HepG2 (cell line): Measurements from ENCODE around the gene TAF6. TPM values are rescaled to one million over a fixed set of nuclear protein-coding genes. Genes with fewer than 3 reads are reported as not detected.
A peak's percentile ranks its signal among the peaks of the same experiment; 100 is the strongest.

Source experiments
- CEBPB ChIP-seq: IDR thresholded peaks from 2 replicates; pipeline ENCODE4 v1.6.1; 2011; ENCODE audit warnings: low read depth, low read length, improper control_type of control experiment, borderline replicate concordance
- EP300 ChIP-seq, 3 experiments: sonication (generic) in 1 of 3; formaldehyde crosslinking in 1 of 3; IDR thresholded peaks; 2 replicates each; pipeline versions ENCODE4 v1.5.1 to v1.6.1; 2011 to 2020; ENCODE audit warnings: low read depth in 2 of 3, low read length in 2 of 3, borderline replicate concordance in 1 of 3, improper control_type of control experiment in 1 of 3, mild to moderate bottlenecking in 1 of 3, missing genetic modification reagents in 1 of 3, moderate library complexity in 1 of 3
- FLYWCH1 ChIP-seq: sonication (generic); formaldehyde crosslinking; IDR thresholded peaks from 2 replicates; pipeline ENCODE4 v1.8.1; 2023; ENCODE audit warnings: mild to moderate bottlenecking, missing genetic modification reagents
- FOSL2 ChIP-seq: sonication (generic); formaldehyde crosslinking; IDR thresholded peaks from 2 replicates; pipeline ENCODE4 v1.4.0; 2020; ENCODE audit warnings: missing genetic modification reagents
- FOXA1 ChIP-seq, 2 experiments: fragments of 450-650 bp in 1 of 2; sonication (generic) in 1 of 2; formaldehyde crosslinking in 1 of 2; IDR thresholded peaks; 2 replicates each; pipeline versions ENCODE4 v1.4.0 to v1.6.1; 2016 to 2020; ENCODE audit warnings: missing genetic modification reagents in 1 of 2
- HNF4A ChIP-seq: sonication (generic); formaldehyde crosslinking; IDR thresholded peaks from 2 replicates; pipeline ENCODE4 v1.4.0; 2020; ENCODE audit warnings: missing genetic modification reagents
- MTA1 ChIP-seq: sonication (generic); formaldehyde crosslinking; IDR thresholded peaks from 2 replicates; pipeline ENCODE4 v1.4.0; 2020; ENCODE audit warnings: missing genetic modification reagents, mild to moderate bottlenecking, borderline replicate concordance
- POLR2A ChIP-seq, 2 experiments: IDR thresholded peaks; 2 replicates each; pipeline ENCODE4 v1.6.1; 2011; ENCODE audit warnings: low read depth in 2 of 2, low read length in 2 of 2, mild to moderate bottlenecking in 1 of 2, moderate library complexity in 1 of 2; ENCODE audit not compliant: insufficient read depth in 1 of 2
- PRDM10 ChIP-seq: sonication (generic); formaldehyde crosslinking; IDR thresholded peaks from 2 replicates; pipeline ENCODE4 v1.4.0; 2020; ENCODE audit warnings: low read depth, missing genetic modification reagents
- PTBP1 ChIP-seq: fragments of 200-400 bp; formaldehyde crosslinking; IDR thresholded peaks from 2 replicates; pipeline ENCODE4 v1.6.1; 2018; ENCODE audit warnings: low read length, low read depth; ENCODE audit not compliant: poor library complexity, severe bottlenecking
- RFXAP ChIP-seq: sonication (generic); formaldehyde crosslinking; IDR thresholded peaks from 2 replicates; pipeline ENCODE4 v1.4.0; 2020; ENCODE audit warnings: missing genetic modification reagents, borderline replicate concordance
- SOX13 ChIP-seq, 3 experiments: fragments of 450-650 bp in 1 of 3; sonication (generic) in 1 of 3; formaldehyde crosslinking in 1 of 3; IDR thresholded peaks in 2 of 3; conservative IDR thresholded peaks in 1 of 3; 2 replicates each; pipeline versions ENCODE4 v1.5.0 to v1.6.1; 2016 to 2020; ENCODE audit warnings: antibody characterized with exemption in 1 of 3, mild to moderate bottlenecking in 1 of 3, missing compliant biosample characterization in 1 of 3, missing genetic modification reagents in 1 of 3, moderate library complexity in 1 of 3
- TBX3 ChIP-seq: fragments of 450-650 bp; IDR thresholded peaks from 2 replicates; pipeline ENCODE4 v1.6.1; 2017; ENCODE audit warnings: antibody characterized with exemption, mild to moderate bottlenecking, inconsistent platforms, borderline replicate concordance
- ZMAT3 ChIP-seq: sonication (generic); formaldehyde crosslinking; conservative IDR thresholded peaks from 2 replicates; pipeline ENCODE4 v1.7.0; 2021; ENCODE audit warnings: missing genetic modification reagents
- ZNF503 ChIP-seq: sonication (generic); formaldehyde crosslinking; IDR thresholded peaks from 2 replicates; pipeline ENCODE4 v1.4.0; 2020; ENCODE audit warnings: missing genetic modification reagents
- ZNF839 ChIP-seq: sonication (generic); formaldehyde crosslinking; IDR thresholded peaks from 2 replicates; pipeline ENCODE4 v1.4.0; 2020; ENCODE audit warnings: missing genetic modification reagents, mild to moderate bottlenecking, borderline replicate concordance
- polyA plus RNA-seq, 8 experiments: library from polyadenylated mRNA; depleted of rRNA in 3 of 8; stranded (reverse) in 7 of 8; unstranded in 1 of 8; fragments of >200 nt; fragmentation: Illumina TruSeq in 4 of 8; extraction: Trizol in 4 of 8; gene quantifications; 2 replicates each; pipeline versions ENCODE4 v1.2.1 to v1.2.3, GENCODE V29; 2011 to 2016; ENCODE audit warnings: low read depth in 4 of 8, missing spikeins in 1 of 8, mixed read lengths in 1 of 8; ENCODE audit not compliant: insufficient read depth in 1 of 8
- total RNA-seq, 5 experiments: library from RNA; depleted of rRNA; stranded (reverse); fragments of >200 nt; fragmentation: Illumina TruSeq; extraction: Trizol; gene quantifications; 2 replicates each; pipeline ENCODE4 v1.2.3, GENCODE V29; 2016; ENCODE audit warnings: low read depth in 1 of 5
- TF ChIP-seq, protein P1 (sequence below): sonication (generic); formaldehyde crosslinking; IDR thresholded peaks from 2 replicates; pipeline ENCODE4 v1.4.0; 2020; ENCODE audit warnings: missing genetic modification reagents
- TF ChIP-seq, protein P2 (sequence below): sonication (generic); formaldehyde crosslinking; IDR thresholded peaks from 2 replicates; pipeline ENCODE4 v1.8.0; 2022; ENCODE audit warnings: low read depth, missing genetic modification reagents

Gene TAF6
- total and polyA plus RNA-seq, 2 of the 13 experiments (the other 11 are each of a cell fraction or from before 2014, with no cell fraction given) = 12.9 to 18.8 TPM

GRCh38 chr7:100157334-100158228 is 38.4 kb upstream of the TAF6 start (continued):
- TF ChIP-seq ZNF503 (CRISPR knock-in tag) (no peak), POLR2A (IDR thresholded peaks at IDR 0.05; ENCODE audit: insufficient read depth in 1 of 2, low read depth in 2 of 2, low read length in 2 of 2) (peak; percentile 31 to 45; a peak in 2 of 4 replicates), FOXA1 (IDR thresholded peaks at IDR 0.05) (no peak), FOXA1 (CRISPR knock-in tag; IDR thresholded peaks at IDR 0.05) (peak; percentile 81), HNF4A (peak; percentile 28), PRDM10 (CRISPR knock-in tag) (0 out of 2 replicates have a peak, but pooled peaks have one; percentile 12), FLYWCH1 (CRISPR knock-in tag) (no peak), ZNF839 (CRISPR knock-in tag) (no peak), EP300 (IDR thresholded peaks at IDR 0.05; ENCODE audit: low read depth in 2 of 2, low read length in 2 of 2) (peak in 1 of 2 experiments; percentile 28; a peak in 2 of 4 replicates), EP300 (CRISPR knock-in tag; IDR thresholded peaks at IDR 0.05; ENCODE audit: borderline replicate concordance) (peak; percentile 61; the same call in 1 of the 2 replicates), TBX3 (peak; percentile 76; the same call in 1 of the 2 replicates), SOX13 (IDR thresholded peaks at IDR 0.05) (no peak), SOX13 (CRISPR knock-in tag; conservative IDR thresholded peaks at IDR 0.05 in 1 of 2, IDR thresholded peaks at IDR 0.05 in 1 of 2) (peak in 1 of 2 experiments; percentile 55; a peak in 1 of 4 replicates), PTBP1 (no peak), FOSL2 (CRISPR knock-in tag) (peak; percentile 76), RFXAP (CRISPR knock-in tag) (0 out of 2 replicates have a peak, but pooled peaks have one; percentile 20), CEBPB (peak; percentile 64), ZMAT3 (CRISPR knock-in tag) (no peak), MTA1 (CRISPR knock-in tag) (no peak)
- TF ChIP-seq, protein P1, sequence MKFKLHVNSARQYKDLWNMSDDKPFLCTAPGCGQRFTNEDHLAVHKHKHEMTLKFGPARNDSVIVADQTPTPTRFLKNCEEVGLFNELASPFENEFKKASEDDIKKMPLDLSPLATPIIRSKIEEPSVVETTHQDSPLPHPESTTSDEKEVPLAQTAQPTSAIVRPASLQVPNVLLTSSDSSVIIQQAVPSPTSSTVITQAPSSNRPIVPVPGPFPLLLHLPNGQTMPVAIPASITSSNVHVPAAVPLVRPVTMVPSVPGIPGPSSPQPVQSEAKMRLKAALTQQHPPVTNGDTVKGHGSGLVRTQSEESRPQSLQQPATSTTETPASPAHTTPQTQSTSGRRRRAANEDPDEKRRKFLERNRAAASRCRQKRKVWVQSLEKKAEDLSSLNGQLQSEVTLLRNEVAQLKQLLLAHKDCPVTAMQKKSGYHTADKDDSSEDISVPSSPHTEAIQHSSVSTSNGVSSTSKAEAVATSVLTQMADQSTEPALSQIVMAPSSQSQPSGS (CRISPR knock-in tag) = peak; percentile 96
- TF ChIP-seq, protein P2, sequence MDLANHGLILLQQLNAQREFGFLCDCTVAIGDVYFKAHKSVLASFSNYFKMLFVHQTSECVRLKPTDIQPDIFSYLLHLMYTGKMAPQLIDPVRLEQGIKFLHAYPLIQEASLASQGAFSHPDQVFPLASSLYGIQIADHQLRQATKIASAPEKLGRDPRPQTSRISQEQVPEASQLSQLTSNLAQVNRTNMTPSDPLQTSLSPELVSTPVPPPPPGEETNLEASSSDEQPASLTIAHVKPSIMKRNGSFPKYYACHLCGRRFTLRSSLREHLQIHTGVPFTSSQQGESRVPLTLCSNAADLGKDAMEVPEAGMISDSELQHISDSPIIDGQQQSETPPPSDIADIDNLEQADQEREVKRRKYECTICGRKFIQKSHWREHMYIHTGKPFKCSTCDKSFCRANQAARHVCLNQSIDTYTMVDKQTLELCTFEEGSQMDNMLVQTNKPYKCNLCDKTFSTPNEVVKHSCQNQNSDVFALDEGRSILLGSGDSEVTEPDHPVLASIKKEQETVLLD (CRISPR knock-in tag) = peak; percentile 92
